Skeletal muscle satellite cell (primary cell): ENCODE measurements around the gene SCN3A. TPM values are rescaled to one million over a fixed set of nuclear protein-coding genes. Genes with fewer than 3 reads are reported as not detected.

Experiments
- H3K27me3 ChIP-seq: 2 replicates; pipeline ENCODE4 v1.7.0; 2013; ENCODE audit warnings: low read length; ENCODE audit not compliant: control insufficient read depth, insufficient read depth
- H3K36me3 ChIP-seq: 2 replicates; pipeline ENCODE4 v1.7.0; 2013; ENCODE audit warnings: mild to moderate bottlenecking, control low read depth, low read length; ENCODE audit not compliant: insufficient read depth
- H3K4me1 ChIP-seq: 2 replicates; pipeline ENCODE4 v1.7.0; 2013; ENCODE audit warnings: low read length; ENCODE audit not compliant: control insufficient read depth, insufficient read depth
- H3K4me2 ChIP-seq: 2 replicates; pipeline ENCODE4 v1.7.0; 2013; ENCODE audit warnings: mild to moderate bottlenecking, low read length
- H3K4me3 ChIP-seq: 2 replicates; pipeline ENCODE4 v1.7.0; 2013; ENCODE audit warnings: low read length
- H3K9ac ChIP-seq: 2 replicates; pipeline ENCODE4 v1.7.0; 2013; ENCODE audit warnings: mild to moderate bottlenecking, low read depth, low read length, moderate library complexity
- H3K9me3 ChIP-seq: replicated peaks from 2 replicates; pipeline ENCODE4 v1.7.0; 2013; ENCODE audit warnings: mild to moderate bottlenecking, control low read depth, low read length
- total RNA-seq: library from RNA; depleted of rRNA; stranded (reverse); fragments of >200 nt; gene quantifications from 2 replicates; pipeline ENCODE4 v1.2.3, GENCODE V29; 2012; rRNA removed

SCN3A gene
- 1.5 TPM in 1 of 2 replicates, not detected in the other for total RNA-seq

DNA sequence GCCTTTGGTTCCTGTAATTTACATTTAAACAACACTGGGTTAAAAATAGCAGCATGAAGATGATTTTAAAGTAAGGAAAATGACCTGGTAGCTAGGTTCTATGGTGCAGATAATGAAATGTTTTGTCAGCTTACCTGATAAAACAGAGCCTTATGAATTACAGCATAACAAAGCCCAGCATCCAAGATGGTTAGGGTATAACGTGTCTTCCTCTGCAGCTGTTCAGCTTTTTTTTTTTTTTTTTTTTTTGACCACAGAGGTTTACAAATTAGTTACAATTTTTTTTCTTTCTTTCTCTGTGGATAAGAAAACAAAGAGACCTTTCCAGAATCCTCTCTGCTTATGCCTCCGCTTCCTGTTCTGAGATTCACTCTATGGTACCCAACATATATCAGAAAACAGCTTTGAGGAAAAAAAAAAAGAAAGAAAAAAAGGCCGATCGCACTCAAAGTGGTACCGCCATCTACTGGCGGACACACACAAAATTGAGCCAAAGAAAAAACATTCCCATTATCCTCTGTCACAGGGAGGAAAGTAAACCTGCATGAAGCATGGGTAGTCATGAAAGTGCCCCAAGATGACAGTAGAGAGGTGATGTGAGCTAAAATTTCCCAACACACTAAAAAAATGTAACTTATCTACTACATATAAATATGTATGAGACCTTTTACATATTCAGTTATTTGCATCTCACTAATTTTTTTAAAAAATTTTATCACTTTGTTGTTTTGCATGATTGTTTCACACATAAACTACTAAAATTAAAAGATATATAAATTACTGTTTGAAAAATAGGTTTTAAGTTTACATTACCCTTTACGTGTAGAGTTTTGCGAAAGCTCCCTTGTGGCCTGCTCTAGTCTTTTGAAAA lies at the start of gene SCN3A:
SCN3A (minus strand) TSS at position 362 of the 871 bp plus-strand sequence. CDS start 27,656 bp downstream, outside the sequence.
- no peak within 1 kb of the TSS for H3K9ac ChIP-seq
- H3K27me3 ChIP-seq: no peaks in the 10 kb centered on the region
- peak within 1 kb of the TSS; percentile 49 for H3K4me3 ChIP-seq
- H3K36me3 ChIP-seq: no peaks in the 10 kb centered on the region
- no peaks in the 10 kb centered on the region for H3K9me3 ChIP-seq
- peak within 1 kb of the TSS; percentile 52 for H3K4me2 ChIP-seq
- H3K4me1 ChIP-seq: peaks cover 6% of the 10 kb centered on the region

DNA sequence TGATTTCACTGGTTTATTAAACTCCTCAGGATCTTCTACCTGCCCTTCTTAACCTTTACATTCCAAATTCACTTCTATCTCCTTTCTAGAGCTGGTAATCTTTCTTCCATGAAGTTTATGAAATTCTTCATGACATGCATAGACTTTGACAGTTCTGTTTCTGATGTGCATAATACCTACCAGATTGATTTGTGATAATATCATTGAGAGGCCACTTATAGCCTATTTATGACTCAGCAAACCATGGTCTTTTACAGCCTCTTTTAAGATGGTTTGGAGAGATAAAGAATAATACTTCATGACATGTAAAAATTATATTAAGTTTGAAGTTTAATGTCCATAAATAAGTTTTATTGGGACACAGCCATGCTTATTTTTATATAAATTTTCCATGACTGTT lies 49.3 kb upstream of the SCN3A start:
- no peaks in the 10 kb centered on the region for H3K27me3 ChIP-seq
- no peaks in the 10 kb centered on the region for H3K9me3 ChIP-seq
- no peak overlapping the region for H3K9ac ChIP-seq
- H3K4me2 ChIP-seq: no peak overlapping the region
- no peaks in the 10 kb centered on the region for H3K4me1 ChIP-seq
- H3K36me3 ChIP-seq: no peaks in the 10 kb centered on the region
- no peak overlapping the region for H3K4me3 ChIP-seq

DNA sequence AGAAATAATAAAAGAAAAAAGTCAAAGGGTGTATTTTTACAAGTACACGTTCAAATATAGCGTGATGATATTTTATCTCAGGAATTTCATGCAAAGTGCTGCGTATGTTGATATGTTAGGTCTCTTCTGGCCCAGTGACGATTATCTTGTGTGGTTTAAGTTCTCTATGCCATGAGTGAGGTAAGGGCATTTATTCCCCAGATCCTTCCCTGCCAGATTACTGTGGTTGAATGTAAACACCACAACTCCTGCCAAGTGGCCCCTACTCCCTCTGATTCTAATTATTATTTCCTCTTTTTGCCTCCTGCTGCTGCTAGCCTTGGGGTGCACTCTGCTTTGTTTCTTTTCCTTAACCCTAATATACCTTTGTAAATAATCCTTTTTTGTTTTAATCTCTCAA lies 47.5 kb upstream of the SCN3A start:
- no peaks in the 10 kb centered on the region for H3K36me3 ChIP-seq
- H3K9ac ChIP-seq: no peak overlapping the region
- H3K9me3 ChIP-seq: no peaks in the 10 kb centered on the region
- H3K4me1 ChIP-seq: no peaks in the 10 kb centered on the region
- no peak overlapping the region for H3K4me3 ChIP-seq
- H3K4me2 ChIP-seq: no peak overlapping the region
- H3K27me3 ChIP-seq: no peaks in the 10 kb centered on the region

DNA sequence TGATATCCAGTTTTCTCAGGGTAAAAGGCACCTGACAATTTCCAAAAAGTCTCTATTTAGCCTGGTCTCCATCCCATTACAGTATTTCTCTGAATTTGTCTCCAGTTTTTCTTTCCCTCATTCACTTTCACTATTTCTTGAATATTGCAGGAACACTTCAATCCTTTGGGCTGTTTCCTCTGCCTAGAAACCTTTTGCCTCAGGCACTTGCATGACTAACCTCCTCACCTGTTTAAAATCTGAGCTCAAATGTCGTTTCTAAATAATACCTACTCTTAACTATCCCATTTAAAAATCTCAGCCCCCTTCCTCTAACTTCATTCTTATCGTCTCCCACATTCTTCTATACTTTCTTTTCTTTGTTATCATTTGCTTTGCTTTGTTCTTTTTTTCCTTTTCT lies 44.4 kb upstream of the SCN3A start:
- H3K4me3 ChIP-seq: no peak overlapping the region
- no peaks in the 10 kb centered on the region for H3K4me1 ChIP-seq
- no peak overlapping the region for H3K4me2 ChIP-seq
- H3K9ac ChIP-seq: no peak overlapping the region
- no peaks in the 10 kb centered on the region for H3K36me3 ChIP-seq
- H3K9me3 ChIP-seq: no peaks in the 10 kb centered on the region
- H3K27me3 ChIP-seq: no peaks in the 10 kb centered on the region

DNA sequence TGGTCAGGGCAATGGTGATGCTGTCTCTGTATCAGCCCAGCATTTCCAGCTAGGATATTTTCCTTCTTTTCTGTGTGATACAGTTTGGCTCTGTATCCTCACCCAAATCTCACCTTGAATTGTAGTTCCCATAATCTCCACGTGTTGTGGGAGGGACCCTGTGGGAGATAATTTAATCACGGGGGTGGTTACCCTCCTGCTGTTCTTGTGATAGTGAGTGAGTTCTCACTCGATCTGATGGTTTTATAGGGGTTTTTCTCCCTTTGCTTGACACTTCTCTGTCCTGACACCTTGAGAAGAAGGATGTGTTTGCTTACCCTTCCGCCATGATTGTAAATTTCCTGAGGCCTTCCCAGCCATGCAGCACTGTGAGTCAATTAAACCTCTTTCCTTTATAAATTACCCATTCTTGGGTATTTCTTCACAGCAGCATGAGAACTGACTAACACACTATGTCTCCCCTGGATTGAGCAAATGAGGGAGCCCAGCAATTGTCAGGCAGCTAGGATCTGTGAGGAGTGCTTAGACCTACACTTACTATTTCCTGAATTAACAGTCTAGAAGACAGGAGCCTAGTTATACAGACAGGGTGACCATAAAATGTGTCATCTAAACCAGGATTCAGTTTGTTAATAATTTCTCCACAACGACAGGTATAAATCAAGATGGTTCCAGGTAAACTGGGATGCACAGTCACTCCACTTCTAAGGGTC lies 41.4 kb upstream of the SCN3A start:
- H3K36me3 ChIP-seq: no peaks in the 10 kb centered on the region
- H3K4me1 ChIP-seq: no peaks in the 10 kb centered on the region
- no peak overlapping the region for H3K9ac ChIP-seq

DNA sequence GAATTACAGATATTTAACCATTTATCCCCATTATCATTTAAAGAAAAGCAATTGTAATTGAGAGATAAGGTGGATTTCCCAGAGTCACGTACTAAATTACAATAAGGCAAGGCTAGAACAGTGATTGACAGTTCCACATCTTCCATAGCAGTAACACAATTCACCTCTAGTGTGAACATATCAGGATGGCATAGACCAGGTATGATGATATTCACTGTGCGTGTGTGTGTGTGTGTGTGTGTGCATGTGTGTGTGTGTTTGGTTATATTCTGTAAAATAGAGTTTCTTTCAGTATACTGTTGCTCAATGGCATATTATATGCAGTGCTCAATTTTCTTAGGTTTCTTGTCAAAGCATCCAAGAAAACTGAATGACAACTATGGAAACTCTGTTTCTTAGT lies 37.1 kb upstream of the SCN3A start:
- H3K4me3 ChIP-seq: no peak overlapping the region
- no peaks in the 10 kb centered on the region for H3K36me3 ChIP-seq
- no peak overlapping the region for H3K4me2 ChIP-seq
- no peaks in the 10 kb centered on the region for H3K9me3 ChIP-seq
- H3K4me1 ChIP-seq: no peaks in the 10 kb centered on the region
- H3K9ac ChIP-seq: no peak overlapping the region
- no peaks in the 10 kb centered on the region for H3K27me3 ChIP-seq

More for the DNA sequence above, 41.4 kb upstream of the SCN3A start:
- Histone ChIP-seq H3K9me3 (no peaks in the 10 kb centered on the region), H3K27me3 (no peaks in the 10 kb centered on the region), H3K4me2 (no peak overlapping the region), H3K4me3 (no peak overlapping the region)

DNA sequence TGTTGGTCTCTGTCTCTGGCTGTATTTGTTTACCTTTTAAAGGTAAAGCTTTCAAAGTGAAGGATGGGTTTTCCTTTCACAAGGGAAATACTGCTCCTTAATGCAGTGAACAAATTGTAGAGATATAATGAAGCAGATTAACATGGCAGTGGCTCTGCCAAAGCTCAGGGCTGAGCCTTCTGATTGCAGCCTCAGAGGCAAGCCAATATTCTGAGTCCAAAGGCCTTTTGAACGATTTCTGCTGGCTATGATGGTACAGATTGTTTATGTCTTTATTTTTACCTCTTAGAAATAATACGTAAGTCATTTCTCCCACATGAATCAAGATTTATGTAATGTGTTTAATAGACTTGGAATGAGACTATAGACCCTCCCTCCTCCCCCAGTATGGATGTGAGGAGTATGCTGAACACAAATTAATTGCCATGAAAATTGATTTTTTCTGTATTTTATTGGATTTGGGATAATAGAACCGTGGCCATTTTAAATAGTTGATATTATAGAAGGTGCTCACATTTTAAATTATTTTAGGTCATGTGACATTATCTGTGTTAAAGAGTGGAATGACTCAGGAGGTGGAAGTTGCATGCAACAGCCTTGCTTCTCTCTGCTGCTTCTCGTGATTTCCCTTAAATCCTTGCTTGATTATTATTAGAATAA lies 36.1 kb upstream of the SCN3A start:
- Histone ChIP-seq H3K9ac (no peak overlapping the region), H3K27me3 (no peaks in the 10 kb centered on the region), H3K4me3 (no peak overlapping the region), H3K4me1 (no peaks in the 10 kb centered on the region), H3K4me2 (no peak overlapping the region), H3K9me3 (no peaks in the 10 kb centered on the region), H3K36me3 (no peaks in the 10 kb centered on the region)

DNA sequence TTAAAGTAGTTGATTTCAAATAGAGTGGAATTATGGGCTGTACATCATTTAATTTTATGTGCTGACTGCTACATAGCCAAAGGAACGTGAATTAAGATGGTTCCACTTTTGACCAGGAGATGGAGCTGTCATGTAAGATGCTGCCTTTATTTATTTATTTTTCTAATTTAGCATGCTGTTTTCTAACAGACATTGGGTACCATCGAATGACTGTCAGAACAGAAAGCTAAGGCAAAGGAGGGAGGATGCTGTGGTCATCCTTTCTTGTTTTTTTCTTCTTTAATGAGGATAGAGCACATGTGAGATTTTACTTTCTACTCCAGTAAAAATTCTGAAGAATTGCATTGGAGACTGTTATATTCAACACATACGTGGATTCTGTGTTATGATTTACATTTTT lies 35.4 kb upstream of the SCN3A start, which contains the start of gene SCN2A:
SCN2A (plus strand) TSS at position 185 of the 400 bp plus-strand sequence. CDS start 56,410 bp downstream, outside the sequence.
- Histone ChIP-seq H3K27me3 (no peaks in the 10 kb centered on the region), H3K4me3 (no peak within 1 kb of the TSS), H3K4me1 (no peaks in the 10 kb centered on the region), H3K9ac (no peak within 1 kb of the TSS), H3K4me2 (no peak within 1 kb of the TSS), H3K36me3 (no peaks in the 10 kb centered on the region), H3K9me3 (no peaks in the 10 kb centered on the region)

DNA sequence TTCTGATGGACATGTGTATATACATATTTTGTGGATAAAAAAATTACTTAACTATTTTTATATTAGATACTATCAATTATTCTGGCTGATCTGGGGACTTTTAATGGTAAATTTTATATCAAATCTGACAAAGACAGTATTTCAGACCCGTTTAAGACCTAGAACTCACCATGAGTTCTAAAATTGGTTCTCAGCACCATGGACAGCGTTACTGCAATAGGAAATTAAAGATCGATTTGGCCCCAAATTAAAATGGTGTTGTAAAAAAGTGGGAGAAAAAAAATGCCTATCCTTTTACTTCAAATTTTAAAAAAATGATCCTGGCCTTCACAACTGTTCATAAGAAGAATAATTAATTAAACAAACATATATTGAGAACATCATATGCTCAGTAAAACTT lies 34.4 kb upstream of the SCN3A start:
- no peak overlapping the region for H3K4me3 ChIP-seq
- no peaks in the 10 kb centered on the region for H3K4me1 ChIP-seq
- H3K9ac ChIP-seq: no peak overlapping the region
- H3K27me3 ChIP-seq: no peaks in the 10 kb centered on the region
- H3K4me2 ChIP-seq: no peak overlapping the region
- H3K9me3 ChIP-seq: no peaks in the 10 kb centered on the region
- no peaks in the 10 kb centered on the region for H3K36me3 ChIP-seq

DNA sequence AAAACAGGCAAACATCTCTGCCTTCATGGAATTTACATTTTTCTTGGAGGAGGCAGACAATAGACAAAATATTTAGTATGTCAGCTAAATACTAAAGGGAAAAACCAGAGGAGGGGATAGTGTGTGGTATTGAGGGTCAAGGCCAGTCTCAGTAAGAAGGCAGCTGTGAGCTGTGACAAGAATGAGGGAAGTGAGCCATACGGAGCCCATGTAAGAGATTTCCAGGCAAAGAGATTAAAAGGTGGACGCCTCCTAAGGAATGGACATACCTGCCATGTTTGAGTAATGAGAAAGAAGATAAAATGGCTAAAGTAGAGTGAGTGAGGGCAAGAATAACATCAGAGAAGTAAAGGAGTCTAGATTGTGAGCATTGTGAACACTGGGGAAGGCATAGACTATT lies 33.2 kb upstream of the SCN3A start:
- Histone ChIP-seq H3K4me1 (no peaks in the 10 kb centered on the region), H3K36me3 (no peaks in the 10 kb centered on the region), H3K9me3 (no peaks in the 10 kb centered on the region), H3K4me3 (no peak overlapping the region), H3K27me3 (peaks cover 3% of the 10 kb centered on the region), H3K4me2 (no peak overlapping the region), H3K9ac (no peak overlapping the region)

DNA sequence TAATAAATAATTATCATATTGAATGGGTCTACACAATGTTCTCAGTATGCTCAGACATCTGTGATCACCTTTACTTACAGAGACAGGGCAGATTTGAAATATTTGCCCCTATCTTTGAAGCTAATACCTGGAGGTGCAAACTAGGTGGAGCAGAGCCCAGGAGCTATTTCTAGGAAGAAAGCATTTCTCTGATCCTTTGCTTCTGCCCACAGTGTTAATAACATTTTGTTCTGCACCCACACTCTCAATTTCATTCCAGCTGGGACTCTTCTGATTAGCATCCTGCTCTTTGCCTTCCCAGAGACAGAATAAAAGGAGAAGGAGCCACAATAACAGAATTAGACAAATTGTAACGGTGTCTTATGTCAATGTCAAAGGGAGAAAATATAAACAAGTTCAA lies 23.7 kb upstream of the SCN3A start:
- H3K27me3 ChIP-seq: peaks cover 4% of the 10 kb centered on the region
- H3K9ac ChIP-seq: no peak overlapping the region
- H3K4me1 ChIP-seq: no peaks in the 10 kb centered on the region
- H3K36me3 ChIP-seq: no peaks in the 10 kb centered on the region
- H3K4me2 ChIP-seq: no peak overlapping the region
- no peaks in the 10 kb centered on the region for H3K9me3 ChIP-seq
- no peak overlapping the region for H3K4me3 ChIP-seq
